Neuronal stem cell (in vitro differentiated cells): ENCODE results near the gene DHX36.

Experiments
- DNase-seq: peaks from one replicate; pipeline ENCODE4 v3.0.0-alpha.2; 2013; ENCODE audit warnings: low spot score
- H2AFZ ChIP-seq: one replicate; pipeline ENCODE4 v1.6.1; 2013; ENCODE audit warnings: mild to moderate bottlenecking, low read length, inconsistent platforms
- H2AK5ac ChIP-seq: 2 replicates; pipeline ENCODE4 v1.6.1; 2013; ENCODE audit warnings: low read depth, mild to moderate bottlenecking, inconsistent platforms, low read length, moderate library complexity, mixed read lengths
- H2BK120ac ChIP-seq: 2 replicates; pipeline ENCODE4 v1.6.1; 2013; ENCODE audit warnings: low read depth, mild to moderate bottlenecking, inconsistent platforms, low read length, moderate library complexity, mixed read lengths
- H2BK12ac ChIP-seq: one replicate; pipeline ENCODE4 v1.6.1; 2013; ENCODE audit warnings: low read length, inconsistent platforms
- H2BK15ac ChIP-seq: 2 replicates; pipeline ENCODE4 v1.6.1; 2013; ENCODE audit warnings: mild to moderate bottlenecking, low read length, inconsistent platforms, mixed read lengths
- H2BK5ac ChIP-seq: one replicate; pipeline ENCODE4 v1.6.1; 2013; ENCODE audit warnings: inconsistent platforms, mild to moderate bottlenecking, low read length, moderate library complexity
- H3K14ac ChIP-seq: one replicate; pipeline ENCODE4 v1.6.1; 2013; ENCODE audit warnings: low read length, inconsistent platforms
- H3K18ac ChIP-seq: 2 replicates; pipeline ENCODE4 v1.6.1; 2013; ENCODE audit warnings: low read length, inconsistent platforms
- H3K23ac ChIP-seq: 2 replicates; pipeline ENCODE4 v1.6.1; 2013; ENCODE audit warnings: low read depth, mild to moderate bottlenecking, mixed read lengths, low read length, inconsistent platforms; ENCODE audit not compliant: poor library complexity
- H3K27ac ChIP-seq: replicated peaks from 3 replicates; pipeline ENCODE4 v1.5.1; 2013; ENCODE audit warnings: low read length, inconsistent platforms
- H3K27me3 ChIP-seq, 3 experiments: 2 replicates each; pipeline ENCODE4 v1.6.1; 2013; ENCODE audit warnings: low read length in 3 of 3, mild to moderate bottlenecking in 2 of 3, inconsistent platforms in 1 of 3, low read depth in 1 of 3, mixed read lengths in 1 of 3, moderate library complexity in 1 of 3; ENCODE audit not compliant: control insufficient read depth in 3 of 3, insufficient read depth in 3 of 3
- H3K36me3 ChIP-seq, 2 donors: replicated peaks in 1 of 2; 2 replicates each; pipeline ENCODE4 v1.6.1; 2013; ENCODE audit warnings: low read length in 2 of 2; ENCODE audit not compliant: control insufficient read depth in 2 of 2, insufficient read depth in 2 of 2
- H3K4ac ChIP-seq: 2 replicates; pipeline ENCODE4 v1.6.1; 2013; ENCODE audit warnings: inconsistent platforms, mild to moderate bottlenecking, low read length, moderate library complexity
- H3K4me1 ChIP-seq, 2 donors: 1 replicate in 1 of 2; 2 replicates in 1 of 2; pipeline ENCODE4 v1.6.1; 2013; ENCODE audit warnings: low read length in 2 of 2, low read depth in 1 of 2; ENCODE audit not compliant: control insufficient read depth in 2 of 2, insufficient read depth in 1 of 2
- H3K4me2 ChIP-seq: one replicate; pipeline ENCODE4 v1.6.1; 2013; ENCODE audit warnings: mild to moderate bottlenecking, low read length, inconsistent platforms; ENCODE audit not compliant: insufficient read depth, poor library complexity, severe bottlenecking
- H3K4me3 ChIP-seq, 2 donors: 2 replicates each; pipeline ENCODE4 v1.5.1; 2013; ENCODE audit warnings: low read length in 2 of 2, mild to moderate bottlenecking in 2 of 2, inconsistent platforms in 1 of 2, moderate library complexity in 1 of 2
- H3K79me1 ChIP-seq: one replicate; pipeline ENCODE4 v1.6.1; 2013; ENCODE audit warnings: low read depth, mild to moderate bottlenecking, inconsistent platforms, low read length, moderate library complexity
- H3K9ac ChIP-seq: one replicate; pipeline ENCODE4 v1.6.1; 2013; ENCODE audit warnings: mild to moderate bottlenecking, low read depth, low read length, inconsistent platforms; ENCODE audit not compliant: poor library complexity
- H3K9me3 ChIP-seq, 2 donors: replicated peaks in 1 of 2; 2 replicates each; pipeline versions ENCODE3 to v1.6.1; 2013; ENCODE audit warnings: low read length in 2 of 2, mild to moderate bottlenecking in 2 of 2, inconsistent platforms in 1 of 2, low read depth in 1 of 2, mixed read lengths in 1 of 2, moderate library complexity in 1 of 2; ENCODE audit not compliant: control insufficient read depth in 2 of 2, insufficient read depth in 1 of 2
- H4K8ac ChIP-seq: one replicate; pipeline ENCODE4 v1.6.1; 2013; ENCODE audit warnings: low read depth, mild to moderate bottlenecking, inconsistent platforms, low read length, moderate library complexity
- H4K91ac ChIP-seq: one replicate; pipeline ENCODE4 v1.6.1; 2013; ENCODE audit warnings: low read length, low read depth, mild to moderate bottlenecking, inconsistent platforms; ENCODE audit not compliant: poor library complexity
- WGBS, 2 donors: extraction: QIAGEN DNeasy Blood & Tissue Kit; methylation state at CpG; one replicate each; pipeline ENCODE4 v1.1.7; 2013; ENCODE audit warnings: missing lambda C conversion rate in 2 of 2, mixed read lengths in 1 of 2; ENCODE audit not compliant: insufficient read length in 2 of 2, insufficient replicate concordance in 1 of 2; ENCODE audit errors: extremely low coverage in 2 of 2; 5-methylcytosine and 5-hydroxymethylcytosine counted together

Gene DHX36

DNA sequence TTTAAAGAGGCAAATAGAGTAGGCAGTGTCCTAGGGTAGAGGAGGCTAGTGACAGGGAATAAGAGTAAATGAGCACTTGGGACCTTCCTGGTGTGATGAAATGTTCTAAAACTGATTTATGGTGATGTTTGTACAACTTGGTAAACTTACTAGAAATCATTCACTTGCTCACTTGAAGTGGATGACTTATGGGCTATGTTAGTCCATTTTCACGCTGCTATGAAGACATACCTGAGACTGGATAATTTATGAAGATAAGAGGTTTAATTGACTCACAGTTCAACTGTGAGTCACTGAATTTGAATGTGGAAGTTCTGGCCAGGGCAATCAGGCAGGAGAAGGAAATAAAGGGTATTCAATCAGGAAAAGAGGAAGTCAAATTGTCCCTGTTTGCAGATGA is 31.7 kb upstream of the DHX36 start:
- Histone ChIP-seq H3K4ac (no peak overlapping the region), H3K4me3 (no peak overlapping the region), H3K23ac (no peak overlapping the region), H3K9ac (no peak overlapping the region), H2AK5ac (no peak overlapping the region), H2AFZ (no peak overlapping the region), H3K27me3 (no peaks in the 10 kb centered on the region), H3K4me1 (no peaks in the 10 kb centered on the region), H4K91ac (no peak overlapping the region), H3K9me3 (peaks cover 0 to 1% of the 10 kb centered on the region in 2 donors), H2BK120ac (no peak overlapping the region), H3K27ac (no peak overlapping the region), H2BK5ac (no peak overlapping the region), H3K18ac (no peak overlapping the region), H3K4me2 (no peak overlapping the region), H3K14ac (no peak overlapping the region), H4K8ac (no peak overlapping the region), H3K36me3 (no peaks in the 10 kb centered on the region), H2BK12ac (no peak overlapping the region), H3K79me1 (no peaks in the 10 kb centered on the region), H2BK15ac (no peak overlapping the region)
- DNase-seq, result no peak
- no CpG with 5 or more reads among the region's 1 CpG for WGBS, 2 donors

DNA sequence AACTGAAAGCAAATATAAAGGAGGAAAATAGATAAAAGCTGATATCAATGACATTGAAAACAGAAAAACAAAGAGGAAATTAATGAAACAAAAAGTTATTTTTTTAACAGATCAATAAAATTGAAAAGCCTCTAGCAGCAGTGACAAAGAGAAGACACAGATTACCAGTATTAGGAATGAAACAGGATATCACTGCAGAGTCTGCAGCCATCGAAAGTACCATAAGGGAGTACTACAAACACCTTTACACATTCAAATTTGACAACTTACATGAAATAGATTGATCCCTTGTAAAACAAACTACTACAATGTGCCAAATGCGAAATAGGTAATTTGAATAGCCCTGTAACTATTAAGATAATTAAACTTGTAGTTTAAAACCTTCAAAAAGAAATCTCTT is 24.9 kb upstream of the DHX36 start:
- H3K27me3 ChIP-seq, result peaks cover 0 to 3% (median 0%) of the 10 kb centered on the region in 3 experiments
- no peak for DNase-seq
- no peaks in the 10 kb centered on the region for H3K9me3 ChIP-seq
- no peak overlapping the region for H2BK120ac ChIP-seq
- no peak overlapping the region for H3K18ac ChIP-seq
- no peaks in the 10 kb centered on the region for H3K36me3 ChIP-seq
- no peak overlapping the region for H3K23ac ChIP-seq
- H4K91ac ChIP-seq, result no peak overlapping the region
- H3K4me1 ChIP-seq, result no peaks in the 10 kb centered on the region
- no peak overlapping the region for H3K9ac ChIP-seq
- no peak overlapping the region for H2AK5ac ChIP-seq
- no peak overlapping the region for H2BK5ac ChIP-seq
- no peak overlapping the region for H3K4me2 ChIP-seq
- H4K8ac ChIP-seq, result no peak overlapping the region
- no peak overlapping the region for H3K14ac ChIP-seq
- no peaks in the 10 kb centered on the region for H3K79me1 ChIP-seq
- no peak overlapping the region for H2AFZ ChIP-seq
- H3K4ac ChIP-seq, result no peak overlapping the region
- WGBS, 2 donors, result no CpG with 5 or more reads among the region's 2 CpGs
- H2BK15ac ChIP-seq, result no peak overlapping the region
- no peak overlapping the region for H3K27ac ChIP-seq
- no peak overlapping the region for H3K4me3 ChIP-seq
- no peak overlapping the region for H2BK12ac ChIP-seq

DNA sequence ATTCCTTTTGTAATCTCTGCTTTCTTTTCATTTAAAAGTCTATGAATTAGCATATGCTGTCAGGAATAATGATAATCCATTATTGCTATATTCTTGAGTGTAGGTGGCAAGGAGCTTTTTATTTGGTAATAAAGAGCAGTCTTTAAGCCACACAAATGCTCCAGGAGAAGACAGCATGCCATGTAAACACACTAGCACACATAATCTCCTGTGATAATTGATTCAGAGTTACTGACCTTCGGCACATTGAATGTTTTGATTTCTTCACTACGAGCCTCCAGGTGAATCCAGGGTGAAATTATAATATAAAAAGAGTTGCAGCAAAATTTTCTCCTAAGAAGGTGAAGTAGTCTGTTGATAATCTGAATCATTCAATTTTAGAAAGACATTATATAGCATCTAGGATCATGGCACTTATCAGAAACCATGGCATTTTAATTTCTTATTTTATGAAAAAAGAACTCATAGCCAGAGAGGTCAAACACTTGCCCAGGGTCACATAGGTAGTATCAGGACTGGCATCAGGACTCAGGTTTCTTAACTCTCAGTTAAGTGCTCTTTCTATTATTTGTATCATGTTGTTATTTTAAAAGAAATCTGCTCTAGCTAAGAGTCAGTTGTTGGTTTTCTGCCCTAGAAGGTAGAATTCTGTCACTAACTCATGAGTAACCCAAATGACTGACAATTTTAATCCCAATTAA is 21.3 kb upstream of the DHX36 start:
- Histone ChIP-seq H3K27me3 (peaks cover 0 to 3% (median 0%) of the 10 kb centered on the region in 3 experiments), H3K9me3 (no peaks in the 10 kb centered on the region), H3K4me3 (no peak overlapping the region), H3K4ac (no peak overlapping the region), H2AK5ac (no peak overlapping the region), H3K4me2 (no peak overlapping the region), H4K8ac (no peak overlapping the region), H4K91ac (no peak overlapping the region), H2BK120ac (no peak overlapping the region), H3K18ac (no peak overlapping the region), H3K9ac (no peak overlapping the region), H2BK5ac (no peak overlapping the region), H2AFZ (no peak overlapping the region), H2BK15ac (no peak overlapping the region), H3K27ac (no peak overlapping the region), H3K4me1 (no peaks in the 10 kb centered on the region), H3K36me3 (no peaks in the 10 kb centered on the region), H3K23ac (no peak overlapping the region), H2BK12ac (no peak overlapping the region), H3K14ac (no peak overlapping the region), H3K79me1 (no peaks in the 10 kb centered on the region)
- no CpG with 5 or more reads among the region's 2 CpGs for WGBS, 2 donors
- no peak for DNase-seq

DNA sequence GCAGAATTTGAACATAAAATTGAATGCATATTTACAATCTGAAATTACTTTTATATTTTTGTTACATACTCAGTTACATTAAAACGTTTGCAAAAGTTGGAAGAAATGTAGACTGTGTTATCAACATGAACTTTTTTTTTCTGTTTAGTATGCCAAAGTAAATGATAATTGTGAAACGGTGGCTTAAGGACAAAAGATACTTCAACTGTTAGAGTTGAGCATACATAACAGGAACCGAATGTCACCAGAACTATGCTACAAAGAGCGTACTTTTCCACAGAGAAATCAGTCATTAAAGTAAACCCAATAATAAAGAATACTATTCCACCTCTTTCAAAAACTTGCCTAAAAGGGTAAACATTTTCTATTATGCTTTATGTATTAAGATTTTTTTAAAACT is 14.3 kb upstream of the DHX36 start:
- H3K4me3 ChIP-seq, result no peak overlapping the region
- H4K91ac ChIP-seq, result no peak overlapping the region
- H3K4me2 ChIP-seq, result no peak overlapping the region
- peaks cover 0 to 10% (median 0%) of the 10 kb centered on the region in 3 experiments for H3K27me3 ChIP-seq
- no peaks in the 10 kb centered on the region for H3K9me3 ChIP-seq
- no peak overlapping the region for H3K14ac ChIP-seq
- no peak overlapping the region for H2AFZ ChIP-seq
- H3K18ac ChIP-seq, result no peak overlapping the region
- H4K8ac ChIP-seq, result no peak overlapping the region
- no peak overlapping the region for H3K4ac ChIP-seq
- H3K4me1 ChIP-seq, result no peaks in the 10 kb centered on the region
- H2BK15ac ChIP-seq, result no peak overlapping the region
- no peaks in the 10 kb centered on the region for H3K36me3 ChIP-seq
- H2BK5ac ChIP-seq, result no peak overlapping the region
- H3K23ac ChIP-seq, result no peak overlapping the region
- H3K79me1 ChIP-seq, result no peaks in the 10 kb centered on the region
- H3K27ac ChIP-seq, result no peak overlapping the region
- DNase-seq, result no peak
- WGBS, 2 donors, result no CpG with 5 or more reads among the region's 4 CpGs
- no peak overlapping the region for H2AK5ac ChIP-seq
- H3K9ac ChIP-seq, result no peak overlapping the region
- H2BK120ac ChIP-seq, result no peak overlapping the region
- no peak overlapping the region for H2BK12ac ChIP-seq
